Activated naive CD4-positive, alpha-beta T cell (primary cell): ENCODE data around the gene C2CD2.

ENCODE experiments used
- DNase-seq, 4 experiments: peaks; one replicate each; lab custom pipeline; 2025; lab: John Stamatoyannopoulos, UW

C2CD2 gene

DNA sequence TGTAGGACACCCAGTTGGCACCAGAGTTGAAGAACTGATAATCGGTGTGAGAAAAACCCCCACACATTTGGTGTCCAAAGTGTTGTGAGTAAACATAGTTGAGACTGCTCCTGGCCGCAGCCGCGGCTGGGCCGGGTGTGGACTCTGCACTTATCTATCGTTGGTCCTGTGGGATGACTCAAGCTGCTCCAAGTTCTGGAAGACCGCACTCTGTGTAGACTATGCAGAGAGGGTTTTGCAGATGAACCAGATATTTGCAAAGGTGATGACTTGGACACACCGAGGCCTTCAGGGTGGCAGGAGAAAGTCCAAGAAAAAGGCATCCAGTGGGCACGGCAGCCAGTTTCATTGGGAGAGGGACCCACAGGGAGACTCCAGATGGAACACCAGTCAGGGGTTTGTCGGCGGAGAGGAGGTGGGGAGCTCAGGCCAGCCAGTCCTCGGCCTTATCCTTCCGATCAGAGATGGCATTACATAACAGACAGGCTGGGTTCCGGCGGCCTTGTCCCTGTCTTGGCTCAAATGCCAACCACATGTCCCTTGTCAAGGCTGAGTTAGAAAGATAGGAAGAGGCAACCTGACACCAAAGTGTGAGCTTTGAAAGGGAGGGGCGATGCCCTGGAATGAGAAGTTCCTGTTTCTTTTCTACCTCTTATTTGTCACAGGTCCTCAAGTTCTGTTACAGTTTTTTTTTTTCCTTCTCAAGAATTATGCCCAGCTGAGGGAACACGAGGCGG, 21.1 kb downstream of the C2CD2 start:
- no peak for DNase-seq

GRCh38 chr21:41932191-41932575, 21.6 kb downstream of the C2CD2 start:
- DNase-seq, result no peak

DNA sequence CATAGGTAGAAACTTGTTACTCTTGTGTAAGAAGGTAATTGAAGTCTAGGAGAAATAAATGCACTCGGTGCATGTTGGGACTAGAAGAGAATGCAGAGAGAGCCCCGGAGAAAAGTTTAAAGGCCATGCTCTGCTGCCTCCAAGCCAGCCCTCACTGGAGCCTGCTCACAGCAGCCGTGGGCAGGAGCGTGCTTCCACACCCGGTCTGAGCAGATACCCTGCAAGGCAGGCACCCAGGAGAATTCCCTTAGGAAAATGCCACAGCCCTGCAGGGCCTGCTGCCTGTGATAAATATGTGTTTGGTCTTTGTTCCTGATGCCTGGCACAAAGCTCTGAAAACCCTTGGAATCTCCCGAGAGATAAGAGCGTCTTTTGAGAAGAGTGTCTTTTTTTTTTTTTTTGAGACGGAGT, 22.8 kb downstream of the C2CD2 start:
- DNase-seq, result no peak

DNA sequence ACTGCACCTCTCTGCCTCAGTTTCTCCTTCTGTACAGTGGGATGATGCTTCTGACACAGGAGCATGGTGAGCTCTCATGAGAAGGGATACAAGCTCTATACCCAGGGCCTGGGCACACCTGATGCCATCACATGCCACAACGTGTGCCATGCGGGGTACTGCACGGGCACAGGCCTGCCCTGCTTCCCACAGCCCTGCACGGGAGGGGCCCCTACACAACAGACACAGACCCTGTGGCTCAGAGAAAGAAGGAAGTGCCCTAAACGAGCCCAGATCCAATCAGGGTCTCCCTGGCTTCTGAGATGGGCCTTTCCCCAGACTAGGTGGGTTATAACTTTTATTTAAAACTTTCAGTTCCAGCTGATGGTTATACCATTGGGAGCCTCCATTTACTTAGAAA, 24.6 kb downstream of the C2CD2 start:
- no peak for DNase-seq

DNA sequence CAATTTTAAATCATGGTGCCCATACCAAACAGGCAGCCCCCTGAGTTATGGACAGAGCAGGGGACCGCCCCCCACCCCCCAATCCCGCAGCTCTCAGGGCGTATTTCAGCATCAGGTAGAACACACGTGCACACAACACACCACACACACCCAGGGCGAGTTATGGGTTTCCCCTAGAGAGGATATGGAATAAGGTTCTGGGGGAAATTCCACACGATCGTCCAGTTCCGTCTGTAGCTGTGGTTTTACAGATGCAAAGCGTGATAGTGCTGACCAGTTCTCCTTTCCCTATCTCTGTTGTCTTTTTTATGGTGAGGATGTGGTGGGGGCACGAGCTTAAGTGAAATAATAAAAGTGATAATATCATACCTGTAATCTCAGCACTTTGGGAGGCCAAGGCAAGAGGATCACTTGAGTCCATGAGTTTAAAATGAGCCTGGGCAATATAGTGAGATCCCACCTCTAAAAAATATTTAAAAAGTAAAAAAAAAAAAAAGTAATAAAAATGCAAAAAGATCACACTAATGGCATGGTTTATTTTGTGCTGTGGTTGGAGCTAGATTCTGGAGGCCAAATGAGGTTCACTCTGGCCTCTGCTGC, 25.1 kb downstream of the C2CD2 start:
- no peak for DNase-seq

- DNase-seq, result no peak
These were observed 25.9 kb downstream of the C2CD2 start for GRCh38 chr21:41927727-41928409.

GRCh38 chr21:41926807-41927171, 27.0 kb downstream of the C2CD2 start:
- no peak for DNase-seq

- DNase-seq, result peak in 1 of 4 experiments; percentile 7
These were observed 27.6 kb downstream of the C2CD2 start for GRCh38 chr21:41926117-41926806.

- no peak for DNase-seq
These were observed 28.1 kb downstream of the C2CD2 start for GRCh38 chr21:41925767-41926116.

DNA sequence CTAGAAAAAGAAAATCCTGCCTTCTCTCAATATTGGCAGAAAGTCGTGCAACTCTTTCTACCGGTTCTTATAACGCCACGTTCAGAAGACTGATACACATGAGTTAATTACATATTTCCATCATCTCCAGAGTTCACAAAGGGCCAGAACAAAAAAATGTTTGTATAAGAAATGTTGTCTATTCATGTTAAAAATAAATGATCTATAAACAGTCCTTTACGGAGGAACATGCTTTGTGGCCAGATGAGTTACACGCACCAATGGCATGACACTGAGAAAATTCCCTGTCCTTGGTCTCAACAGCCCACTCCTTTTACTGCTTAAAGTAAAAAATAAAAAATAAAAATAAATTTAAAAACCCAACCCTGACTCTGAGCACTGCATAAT, 29.5 kb downstream of the C2CD2 start:
- no peak for DNase-seq

- DNase-seq, result no peak
These were observed 30.0 kb downstream of the C2CD2 start for GRCh38 chr21:41923631-41924367.

GRCh38 chr21:41923186-41923585, 30.6 kb downstream of the C2CD2 start:
- DNase-seq, result no peak

- no peak for DNase-seq
These were observed 32.8 kb downstream of the C2CD2 start for GRCh38 chr21:41921021-41921420.

GRCh38 chr21:41920476-41920875, 33.3 kb downstream of the C2CD2 start:
- no peak for DNase-seq

GRCh38 chr21:41919666-41920398, 34.0 kb downstream of the C2CD2 start:
- DNase-seq, result no peak

DNA sequence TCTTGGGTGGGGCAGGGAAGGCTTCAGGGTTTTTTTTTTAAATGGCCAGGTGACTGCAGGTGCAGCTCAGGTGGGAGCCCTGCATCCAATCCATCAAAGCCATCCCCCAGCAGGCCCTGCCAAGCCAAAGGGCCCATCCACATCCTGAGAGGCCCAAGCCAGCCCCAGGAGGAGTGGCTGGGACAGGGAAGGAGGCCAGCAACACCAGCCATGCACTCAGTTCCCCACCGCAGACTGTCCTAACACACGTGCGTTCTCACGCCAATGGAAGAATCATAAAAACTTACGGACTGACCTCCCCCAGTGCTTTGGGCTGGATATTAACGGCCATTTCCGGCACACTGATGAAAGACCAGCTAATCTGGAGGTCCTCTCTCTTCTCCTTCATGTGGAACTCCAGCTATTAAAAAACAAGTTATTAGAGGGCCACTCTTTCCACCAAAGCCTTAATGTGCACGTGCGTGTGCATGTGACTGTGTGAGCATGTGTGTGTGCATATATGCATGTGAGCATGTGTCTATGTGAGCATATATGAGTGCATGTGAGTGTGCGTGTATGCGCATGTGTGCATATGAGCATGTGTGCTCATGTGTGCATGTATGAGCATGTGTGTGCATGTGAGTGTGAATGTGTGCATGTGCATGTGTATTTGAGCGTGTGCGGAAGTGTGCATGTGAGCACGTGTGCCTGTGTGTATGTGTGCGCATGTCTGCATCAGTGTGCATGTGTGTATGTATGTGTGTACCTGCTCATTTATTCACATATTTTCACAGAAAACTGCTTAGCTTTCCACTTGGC, 35.1 kb downstream of the C2CD2 start:
- DNase-seq, result no peak

GRCh38 chr21:41917531-41917930, 36.3 kb downstream of the C2CD2 start:
- DNase-seq, result no peak

- no peak for DNase-seq
These were observed 36.9 kb downstream of the C2CD2 start for GRCh38 chr21:41916888-41917433.

GRCh38 chr21:41914965-41915364, 38.9 kb downstream of the C2CD2 start:
- DNase-seq, result no peak

DNA sequence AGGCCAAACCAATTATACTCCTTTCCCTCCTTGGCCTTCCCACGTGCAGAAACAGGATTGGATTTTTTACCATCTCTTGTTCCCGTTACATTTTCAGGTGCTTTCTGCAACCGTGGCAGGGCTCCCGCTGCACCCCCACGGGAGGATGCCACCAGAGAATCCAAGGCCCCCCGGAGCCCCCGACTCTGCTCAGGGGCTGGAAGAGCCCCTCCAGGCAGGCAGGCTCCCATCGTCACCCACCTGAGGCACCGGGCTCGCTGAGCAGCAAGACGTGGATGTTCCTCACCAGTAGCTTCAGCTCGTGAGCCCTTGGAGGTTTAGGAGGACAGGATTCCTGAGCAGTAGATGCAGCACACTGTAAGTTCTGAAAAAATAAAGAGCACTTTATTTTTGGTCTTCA, 39.5 kb downstream of the C2CD2 start:
- DNase-seq, result no peak
